Fibroblast of skin of right biceps (primary cell): ENCODE measurements around the gene ANXA5.

Source experiments
- DNase-seq: peaks from one replicate; pipeline ENCODE4 v3.0.0-alpha.2; 2013

ANXA5 gene

GRCh38 chr4:121676345-121677075 lies 20.3 kb downstream of the ANXA5 start:
- DNase-seq, result no peak

DNA sequence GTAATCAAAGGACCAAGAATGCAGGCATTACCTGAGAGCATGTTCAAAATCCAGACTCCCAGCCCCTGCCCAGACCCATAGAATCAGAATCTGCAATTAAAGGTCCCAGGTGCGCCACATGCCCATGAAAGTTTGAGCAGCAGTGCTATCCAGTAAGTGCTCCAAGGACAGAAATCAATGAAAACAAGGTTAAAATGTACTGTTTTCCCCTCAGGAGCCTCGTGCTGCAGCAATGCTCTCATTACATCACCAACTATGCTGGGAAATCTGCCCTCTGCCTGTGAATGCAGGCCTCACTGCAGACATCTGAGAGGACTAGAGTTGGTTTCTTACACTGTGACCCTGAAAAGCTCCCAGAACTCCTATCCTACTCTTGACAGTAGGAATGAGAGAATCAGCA lies 21.1 kb downstream of the ANXA5 start:
- no peak for DNase-seq

GRCh38 chr4:121674696-121675095 lies 22.1 kb downstream of the ANXA5 start:
- no peak for DNase-seq

GRCh38 chr4:121674191-121674590 lies 22.6 kb downstream of the ANXA5 start:
- no peak for DNase-seq

GRCh38 chr4:121669163-121669550 lies 27.6 kb downstream of the ANXA5 start:
- DNase-seq, result peak; percentile 81

DNA sequence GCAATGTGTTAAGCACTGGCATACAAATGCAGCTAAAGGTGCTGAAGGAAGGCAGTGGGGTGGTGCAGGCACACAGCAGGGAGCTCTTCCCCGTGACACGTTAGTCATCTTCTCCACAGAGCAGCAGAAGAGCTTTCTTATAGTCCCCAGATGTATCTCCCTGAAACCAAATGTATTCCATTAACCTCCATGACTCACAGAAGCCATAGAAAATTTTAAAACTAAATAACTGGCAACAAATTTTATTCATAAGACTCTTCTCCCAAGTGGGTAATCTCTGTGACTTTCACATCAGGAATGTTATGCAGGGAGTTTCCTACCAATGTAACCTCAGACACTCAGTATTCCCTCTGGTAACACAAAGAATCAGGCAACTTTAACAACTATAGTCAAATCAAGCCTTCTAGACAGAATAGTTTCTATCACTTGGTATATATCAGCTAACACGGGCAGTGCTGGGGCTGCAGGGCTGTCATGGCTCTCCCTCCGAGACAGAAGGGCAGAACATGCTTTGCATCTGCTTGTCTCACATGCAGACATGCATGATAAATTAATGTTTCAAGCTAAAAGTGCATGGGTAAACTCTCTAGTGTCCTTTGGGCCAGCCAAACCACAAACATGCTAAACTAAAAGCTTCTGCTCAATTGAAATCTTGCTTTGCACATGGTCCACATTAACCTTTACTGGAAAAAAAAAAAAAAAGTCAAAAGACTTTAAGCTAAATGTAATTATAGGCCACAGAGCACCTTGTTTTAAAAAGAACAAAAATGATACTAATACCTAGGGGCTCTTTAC lies 28.2 kb downstream of the ANXA5 start:
- peak; percentile 99 for DNase-seq

GRCh38 chr4:121666091-121666679 lies 30.6 kb downstream of the ANXA5 start:
- no peak for DNase-seq

- no peak for DNase-seq
Observed at GRCh38 chr4:121665371-121665770, 31.4 kb downstream of the ANXA5 start.

DNA sequence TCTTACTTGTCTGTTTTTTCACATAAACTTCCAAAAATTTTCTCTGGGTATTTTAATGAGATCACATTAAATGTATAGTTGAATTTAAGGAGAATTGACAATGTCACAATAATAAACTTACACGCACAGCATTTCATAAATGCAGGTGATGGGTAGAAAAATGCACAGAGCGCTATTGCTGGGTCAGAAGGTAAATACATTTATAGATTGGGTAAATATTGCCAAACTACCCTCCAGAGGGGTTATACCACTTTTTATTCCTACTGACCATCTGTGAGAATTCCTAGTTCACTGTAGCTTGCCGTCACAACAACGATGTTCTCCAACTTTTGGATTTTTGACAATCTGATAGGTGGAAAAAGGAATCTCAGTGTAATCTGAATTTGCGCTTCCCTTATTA lies 34.6 kb downstream of the ANXA5 start:
- no peak for DNase-seq

DNA sequence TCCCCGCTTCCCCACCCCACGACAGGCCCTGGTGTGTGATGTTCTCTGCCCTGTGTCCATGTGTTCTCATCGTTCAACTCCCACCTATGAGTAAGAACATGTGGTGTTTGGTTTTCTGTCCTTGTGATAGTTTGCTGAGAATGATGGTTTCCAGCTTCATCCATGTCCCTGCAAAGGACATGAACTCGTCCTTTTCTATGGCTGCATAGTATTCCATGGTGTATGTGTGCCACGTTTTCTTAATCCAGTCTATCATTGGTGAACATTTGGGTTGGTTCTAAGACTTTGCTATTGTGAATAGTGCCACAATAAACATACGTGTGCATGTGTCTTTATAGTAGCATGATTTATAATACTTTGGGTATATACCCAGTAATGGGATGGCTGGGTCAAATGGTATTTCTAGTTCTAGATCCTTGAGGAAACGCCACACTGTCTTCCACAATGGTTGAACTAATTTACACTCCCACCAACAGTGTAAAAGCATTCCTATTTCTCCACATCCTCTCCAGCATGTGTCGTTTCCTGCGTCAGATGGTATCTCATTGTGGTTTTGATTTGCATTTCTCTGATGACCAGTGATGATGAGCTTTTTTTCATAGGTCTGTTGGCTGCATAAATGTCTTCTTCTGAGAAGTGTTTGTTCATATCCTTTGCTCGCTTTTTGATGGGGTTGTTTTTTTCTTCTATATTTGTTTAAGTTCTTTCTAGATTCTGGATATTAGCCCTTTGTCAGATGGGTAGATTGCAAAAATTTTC lies 36.4 kb downstream of the ANXA5 start:
- peak; percentile 48 for DNase-seq

DNA sequence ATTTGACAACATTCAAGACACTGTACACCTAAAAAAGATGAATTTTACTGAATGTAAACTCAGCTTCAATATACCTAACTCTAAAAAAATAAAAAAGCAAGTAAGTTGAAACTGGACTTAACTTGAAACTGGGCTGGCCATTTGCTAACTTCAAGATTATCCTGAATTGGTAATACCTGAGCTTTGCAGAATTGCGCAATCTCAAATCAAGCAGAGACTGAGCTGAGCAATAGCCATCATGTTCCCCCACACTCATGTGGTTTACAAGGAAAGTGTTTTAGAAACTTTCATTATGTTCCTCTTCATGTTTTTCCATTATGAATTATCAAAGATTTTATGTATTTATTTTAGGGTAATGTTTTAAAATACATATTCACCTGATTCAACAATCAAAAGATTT lies 38.7 kb downstream of the ANXA5 start:
- no peak for DNase-seq

GRCh38 chr4:121656269-121656641 lies 40.5 kb downstream of the ANXA5 start:
- peak; percentile 75 for DNase-seq

- peak; percentile 16 for DNase-seq
Observed at GRCh38 chr4:121655320-121656268, 41.2 kb downstream of the ANXA5 start.

DNA sequence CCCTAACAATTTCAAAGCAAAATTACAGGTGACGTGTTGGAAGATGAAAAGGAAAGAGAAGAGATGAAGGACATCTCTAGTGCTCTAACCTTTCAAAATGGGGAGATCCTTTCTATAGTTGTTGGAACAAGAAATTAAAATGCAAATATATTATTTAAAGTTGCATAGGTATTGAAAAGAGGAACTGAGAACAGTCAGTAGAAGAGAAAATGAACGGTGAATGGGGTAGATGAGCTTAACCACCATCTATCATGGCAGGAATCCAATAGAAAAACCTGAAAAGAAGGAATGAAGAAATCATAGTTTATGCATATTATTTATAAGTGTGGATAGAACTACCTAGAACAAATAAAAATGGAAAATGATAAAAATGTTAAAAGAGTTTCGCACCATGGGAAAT lies 42.0 kb downstream of the ANXA5 start:
- DNase-seq, result no peak

GRCh38 chr4:121653986-121654385 lies 42.8 kb downstream of the ANXA5 start:
- DNase-seq, result no peak

GRCh38 chr4:121653214-121653613 lies 43.6 kb downstream of the ANXA5 start:
- DNase-seq, result no peak

- DNase-seq, result no peak
Observed at GRCh38 chr4:121651597-121651996, 45.2 kb downstream of the ANXA5 start.

DNA sequence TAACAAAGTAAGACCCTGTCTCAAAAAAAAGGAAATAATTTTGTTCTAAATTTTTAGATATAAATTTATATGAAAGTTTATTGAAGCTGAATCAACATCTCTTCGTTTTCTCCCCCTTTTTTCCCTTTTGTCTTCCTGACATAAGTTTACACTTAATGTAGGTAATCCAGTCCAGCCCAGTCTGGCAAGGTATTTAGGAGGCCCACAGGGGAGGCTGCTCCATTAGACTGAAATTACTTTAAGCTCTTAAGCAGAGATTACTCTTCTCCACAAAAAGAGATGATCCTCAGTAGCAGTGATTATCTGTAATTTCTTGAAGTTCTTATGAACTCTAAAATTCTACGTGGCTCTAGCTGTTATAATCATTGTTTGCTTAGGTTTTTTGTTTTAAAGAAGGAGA lies 46.0 kb downstream of the ANXA5 start:
- DNase-seq, result no peak

DNA sequence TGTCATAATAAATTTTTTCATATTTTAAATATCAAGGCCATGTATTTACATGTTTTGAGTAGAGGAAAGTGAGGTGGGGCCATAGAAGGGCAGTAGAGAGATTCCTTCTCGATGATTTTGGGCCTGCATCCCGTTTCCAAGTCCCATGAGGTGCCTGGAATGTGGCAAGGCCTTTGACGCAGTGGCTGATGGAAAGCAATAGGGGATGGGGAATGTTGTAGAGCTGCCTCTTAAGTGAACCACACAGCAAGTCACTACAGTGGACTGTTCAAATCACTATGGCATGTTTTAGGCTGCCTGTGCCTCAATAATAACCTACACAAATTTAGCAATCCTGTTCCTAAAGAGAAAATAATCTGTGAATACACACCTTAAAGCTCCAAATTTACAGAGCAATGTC lies 48.3 kb downstream of the ANXA5 start:
- peak; percentile 73 for DNase-seq

GRCh38 chr4:121642876-121643585 lies 53.7 kb downstream of the ANXA5 start:
- no peak for DNase-seq

GRCh38 chr4:121642292-121642691 lies 54.5 kb downstream of the ANXA5 start:
- DNase-seq, result peak; percentile 8
